Hepatocyte (in vitro differentiated cells): Measurements from ENCODE around the gene GNB1L. TPM values are rescaled to one million over a fixed set of nuclear protein-coding genes. Genes with fewer than 3 reads are reported as not detected.

Source experiments
- DNase-seq: peaks from one replicate; pipeline ENCODE4 v3.0.0-alpha.2; 2016; ENCODE audit warnings: low spot score
- H2AFZ ChIP-seq: fragments of 200-600 bp; sonication (generic); 2 replicates; pipeline ENCODE4 v1.6.0; 2016; ENCODE audit warnings: antibody characterized with exemption, mild to moderate bottlenecking
- H3K27ac ChIP-seq: fragments of 200-600 bp; sonication (generic); 2 replicates; pipeline ENCODE4 v1.5.1; 2016; ENCODE audit warnings: mild to moderate bottlenecking
- H3K27me3 ChIP-seq: fragments of 200-600 bp; sonication (generic); 2 replicates; pipeline ENCODE4 v1.6.1; 2016
- H3K36me3 ChIP-seq: fragments of 200-600 bp; sonication (generic); replicated peaks from 2 replicates; pipeline ENCODE4 v1.5.1; 2016; ENCODE audit warnings: low read depth; ENCODE audit not compliant: insufficient read depth
- H3K4me1 ChIP-seq: fragments of 200-600 bp; sonication (generic); 2 replicates; pipeline ENCODE4 v1.5.1; 2016; ENCODE audit warnings: mild to moderate bottlenecking, moderate library complexity; ENCODE audit not compliant: insufficient read depth
- H3K4me2 ChIP-seq: fragments of 200-600 bp; sonication (generic); 2 replicates; pipeline ENCODE4 v1.6.0; 2016
- H3K4me3 ChIP-seq: fragments of 200-600 bp; sonication (generic); 2 replicates; pipeline ENCODE4 v1.5.1; 2016; ENCODE audit warnings: mild to moderate bottlenecking
- H3K79me2 ChIP-seq: fragments of 200-600 bp; sonication (generic); 2 replicates; pipeline ENCODE4 v1.6.0; 2017; ENCODE audit warnings: mild to moderate bottlenecking
- H3K9me2 ChIP-seq: fragments of 200-600 bp; sonication (generic); replicated peaks from 2 replicates; pipeline ENCODE4 v1.6.0; 2017; ENCODE audit warnings: mild to moderate bottlenecking; ENCODE audit not compliant: insufficient read depth
- H3K9me3 ChIP-seq: fragments of 200-600 bp; sonication (generic); 2 replicates; pipeline ENCODE4 v1.5.1; 2016; ENCODE audit warnings: low read depth, mild to moderate bottlenecking
- H4K20me1 ChIP-seq: fragments of 200-600 bp; sonication (generic); 2 replicates; pipeline ENCODE4 v1.6.0; 2016; ENCODE audit warnings: mild to moderate bottlenecking; ENCODE audit not compliant: insufficient read depth, poor library complexity, severe bottlenecking
- EZH2 ChIP-seq: fragments of 200-600 bp; sonication (generic); IDR thresholded peaks from 2 replicates; pipeline ENCODE4 v1.6.1; 2016; ENCODE audit warnings: antibody characterized with exemption, mild to moderate bottlenecking, borderline replicate concordance
- EZH2phosphoT487 ChIP-seq: fragments of 200-600 bp; sonication (generic); IDR thresholded peaks from one replicate; pipeline ENCODE4 v1.6.1; 2018; ENCODE audit warnings: antibody characterized with exemption, mild to moderate bottlenecking, low read depth, moderate library complexity; ENCODE audit not compliant: unreplicated experiment, severe bottlenecking
- WGBS: methylation state at CpG from one replicate; pipeline ENCODE4 v1.1.6; 2016; ENCODE audit warnings: low lambda C conversion rate; ENCODE audit errors: missing lambda C conversion rate; 5-methylcytosine and 5-hydroxymethylcytosine counted together
- polyA plus RNA-seq: library from polyadenylated mRNA; unstranded; fragments of >200 nt; fragmentation: Nextera tagmentation; extraction: Ambion mirVana; gene quantifications from 2 replicates; pipeline ENCODE4 v1.2.1, GENCODE V29; 2016
- total RNA-seq: library from RNA; depleted of rRNA; stranded (reverse); fragments of >200 nt; gene quantifications from 2 replicates; pipeline ENCODE4 v1.2.3, GENCODE V29; 2014
- TF ChIP-seq, protein P1 (sequence below): fragments of 200-600 bp; sonication (generic); IDR thresholded peaks from 2 replicates; pipeline ENCODE4 v1.5.1; 2016; ENCODE audit warnings: antibody characterized with exemption, mild to moderate bottlenecking; ENCODE audit not compliant: poor library complexity

The GNB1L gene
- total and polyA plus RNA-seq, 2 experiments from 2014 or later, result 4.1 to 8.5 TPM

DNA sequence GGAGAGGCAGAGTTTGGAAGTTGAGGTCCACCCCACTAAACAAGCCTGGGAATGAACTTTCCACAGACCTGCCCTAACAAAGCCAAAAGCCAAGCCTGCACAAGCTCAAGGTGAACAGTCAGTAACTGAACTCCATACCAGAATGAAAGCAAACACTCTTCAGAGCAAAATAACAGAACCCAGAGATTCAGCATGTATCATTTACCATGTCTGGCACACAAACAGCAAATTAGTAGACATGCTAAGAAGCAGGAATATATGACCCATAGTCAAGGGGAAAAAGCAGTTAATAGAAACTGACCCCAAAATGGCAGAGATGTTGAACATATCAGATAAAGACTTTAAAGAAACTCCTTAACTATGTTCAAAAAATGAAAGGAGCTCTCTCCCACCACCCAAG is 62.8 kb downstream of the GNB1L start:
- Histone ChIP-seq H3K9me3 (no peaks in the 10 kb centered on the region), H3K4me1 (no peaks in the 10 kb centered on the region), H3K27ac (no peak overlapping the region), H3K4me3 (no peak overlapping the region), H2AFZ (no peak overlapping the region), H3K79me2 (no peaks in the 10 kb centered on the region), H4K20me1 (no peaks in the 10 kb centered on the region), H3K9me2 (no peaks in the 10 kb centered on the region), H3K4me2 (no peak overlapping the region), H3K36me3 (no peaks in the 10 kb centered on the region), H3K27me3 (no peaks in the 10 kb centered on the region)
- no peak for DNase-seq
- TF ChIP-seq EZH2, result no peak
- TF ChIP-seq EZH2phosphoT487, result no peak
- TF ChIP-seq, protein P1, sequence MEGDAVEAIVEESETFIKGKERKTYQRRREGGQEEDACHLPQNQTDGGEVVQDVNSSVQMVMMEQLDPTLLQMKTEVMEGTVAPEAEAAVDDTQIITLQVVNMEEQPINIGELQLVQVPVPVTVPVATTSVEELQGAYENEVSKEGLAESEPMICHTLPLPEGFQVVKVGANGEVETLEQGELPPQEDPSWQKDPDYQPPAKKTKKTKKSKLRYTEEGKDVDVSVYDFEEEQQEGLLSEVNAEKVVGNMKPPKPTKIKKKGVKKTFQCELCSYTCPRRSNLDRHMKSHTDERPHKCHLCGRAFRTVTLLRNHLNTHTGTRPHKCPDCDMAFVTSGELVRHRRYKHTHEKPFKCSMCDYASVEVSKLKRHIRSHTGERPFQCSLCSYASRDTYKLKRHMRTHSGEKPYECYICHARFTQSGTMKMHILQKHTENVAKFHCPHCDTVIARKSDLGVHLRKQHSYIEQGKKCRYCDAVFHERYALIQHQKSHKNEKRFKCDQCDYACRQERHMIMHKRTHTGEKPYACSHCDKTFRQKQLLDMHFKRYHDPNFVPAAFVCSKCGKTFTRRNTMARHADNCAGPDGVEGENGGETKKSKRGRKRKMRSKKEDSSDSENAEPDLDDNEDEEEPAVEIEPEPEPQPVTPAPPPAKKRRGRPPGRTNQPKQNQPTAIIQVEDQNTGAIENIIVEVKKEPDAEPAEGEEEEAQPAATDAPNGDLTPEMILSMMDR, result no peak

DNA sequence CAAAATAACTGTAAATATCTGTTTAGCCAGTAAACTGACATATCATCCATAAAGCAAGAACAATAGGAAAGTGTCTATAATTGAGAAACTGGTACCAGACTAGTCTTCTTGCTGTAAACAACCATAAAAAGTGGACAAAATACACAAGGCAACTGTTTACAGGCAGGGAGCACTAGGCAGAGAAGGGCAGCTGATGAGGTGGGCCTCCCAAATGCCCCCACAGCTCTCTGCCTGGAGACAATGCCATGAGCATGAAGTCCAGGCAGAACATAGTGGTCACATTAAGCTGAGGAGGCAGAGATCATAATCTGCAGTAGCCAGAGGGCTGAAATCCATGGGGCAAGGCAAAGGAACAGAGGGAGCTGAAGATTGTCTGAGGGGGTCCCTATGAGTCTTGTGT is 63.4 kb downstream of the GNB1L start:
- no peaks in the 10 kb centered on the region for H3K79me2 ChIP-seq
- no peak overlapping the region for H3K4me3 ChIP-seq
- no peak overlapping the region for H3K4me2 ChIP-seq
- no peaks in the 10 kb centered on the region for H3K9me3 ChIP-seq
- H3K27ac ChIP-seq, result no peak overlapping the region
- H3K27me3 ChIP-seq, result no peaks in the 10 kb centered on the region
- TF ChIP-seq EZH2 (no peak), EZH2phosphoT487 (no peak)
- TF ChIP-seq, protein P1, result no peak
- no peaks in the 10 kb centered on the region for H3K4me1 ChIP-seq
- H3K36me3 ChIP-seq, result no peaks in the 10 kb centered on the region
- no peak for DNase-seq
- H4K20me1 ChIP-seq, result no peaks in the 10 kb centered on the region
- no peak overlapping the region for H2AFZ ChIP-seq
- H3K9me2 ChIP-seq, result no peaks in the 10 kb centered on the region

DNA sequence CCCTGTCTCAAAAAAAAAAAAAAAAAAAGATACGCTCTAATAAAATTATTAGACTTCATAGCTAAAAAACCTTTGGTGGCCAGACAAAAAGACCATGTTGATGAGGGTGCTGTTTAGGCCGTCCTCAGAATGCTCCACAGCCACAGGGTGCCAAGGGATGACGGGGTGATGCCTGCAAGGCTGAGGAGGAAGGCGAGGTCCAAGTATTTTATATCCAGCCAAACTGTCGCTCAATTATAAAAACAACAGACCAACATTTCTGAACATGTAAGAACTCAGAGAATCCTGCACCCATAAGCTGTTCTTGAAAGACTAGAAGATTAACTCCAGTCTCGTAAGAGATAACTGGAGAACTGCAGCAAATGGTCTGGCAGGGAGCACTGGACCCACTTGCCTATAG is 64.8 kb downstream of the GNB1L start:
- H3K27ac ChIP-seq, result no peak overlapping the region
- no peak overlapping the region for H3K4me3 ChIP-seq
- H3K4me2 ChIP-seq, result no peak overlapping the region
- H3K79me2 ChIP-seq, result no peaks in the 10 kb centered on the region
- DNase-seq, result no peak
- no peak overlapping the region for H2AFZ ChIP-seq
- H3K9me3 ChIP-seq, result no peaks in the 10 kb centered on the region
- no peaks in the 10 kb centered on the region for H3K36me3 ChIP-seq
- no peaks in the 10 kb centered on the region for H3K4me1 ChIP-seq
- TF ChIP-seq EZH2phosphoT487, result no peak
- TF ChIP-seq, protein P1, result no peak
- no peak for TF ChIP-seq EZH2
- H4K20me1 ChIP-seq, result no peaks in the 10 kb centered on the region
- no peaks in the 10 kb centered on the region for H3K27me3 ChIP-seq
- WGBS, result 95% methylated on average over 6 of the region's 6 CpGs
- H3K9me2 ChIP-seq, result no peaks in the 10 kb centered on the region

DNA sequence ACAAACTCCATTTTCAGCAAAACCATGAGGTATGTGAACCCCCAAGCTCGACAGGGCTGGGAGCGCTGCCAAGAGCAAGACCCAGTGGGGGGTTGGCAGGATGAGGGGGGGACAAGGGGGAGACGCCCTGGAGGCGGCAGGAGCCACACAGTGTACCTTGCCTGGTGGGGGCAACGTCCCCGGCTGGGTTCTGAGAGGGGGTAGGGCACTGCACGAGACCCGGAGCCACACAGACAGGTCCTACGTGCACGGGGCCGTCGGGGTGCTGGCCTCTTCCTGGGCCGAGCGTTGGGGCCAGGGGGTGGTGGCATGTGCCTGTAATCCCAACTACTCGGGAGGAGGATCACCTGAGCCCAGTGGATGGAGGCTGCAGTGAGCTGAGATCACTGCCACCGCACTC is 65.3 kb downstream of the GNB1L start:
- no peaks in the 10 kb centered on the region for H3K4me1 ChIP-seq
- TF ChIP-seq EZH2 (no peak), EZH2phosphoT487 (no peak)
- TF ChIP-seq, protein P1, result no peak
- no peaks in the 10 kb centered on the region for H3K9me2 ChIP-seq
- no peaks in the 10 kb centered on the region for H4K20me1 ChIP-seq
- H3K27ac ChIP-seq, result no peak overlapping the region
- no peak overlapping the region for H2AFZ ChIP-seq
- DNase-seq, result no peak
- H3K4me2 ChIP-seq, result no peak overlapping the region
- H3K4me3 ChIP-seq, result no peak overlapping the region
- H3K79me2 ChIP-seq, result no peaks in the 10 kb centered on the region
- no peaks in the 10 kb centered on the region for H3K36me3 ChIP-seq
- H3K9me3 ChIP-seq, result no peaks in the 10 kb centered on the region
- H3K27me3 ChIP-seq, result no peaks in the 10 kb centered on the region
- WGBS, result 99% methylated on average over 8 of the region's 16 CpGs
